ENCODE results near the gene ZMYND11.
A peak's percentile ranks its signal among the peaks of the same experiment; 100 is the strongest.
"Not testable (repeated sequence)": the region's sequence is repeated elsewhere in the genome, so short reads cannot be mapped to it uniquely, and the experiment has no call there.

ZMYND11 gene

DNA sequence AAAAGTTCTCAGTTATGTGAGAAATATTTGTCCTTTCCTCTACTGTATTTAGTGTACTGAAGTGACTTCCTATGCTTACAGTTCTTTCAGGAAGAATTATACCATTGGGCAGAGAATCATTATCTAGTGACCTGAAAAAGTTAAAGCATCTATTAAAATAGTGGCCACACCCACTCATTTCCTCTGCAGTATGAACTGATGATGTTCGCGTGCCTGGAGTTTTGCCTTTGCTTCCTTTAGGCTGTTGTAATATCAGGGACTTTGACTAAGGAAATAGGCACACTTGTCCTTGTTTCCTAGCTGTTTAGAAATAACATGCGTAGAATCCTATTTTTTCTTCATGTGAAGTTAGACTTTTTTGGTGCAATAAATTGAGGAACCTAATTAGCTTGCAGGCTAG, 100.7 kb downstream of the ZMYND11 start:
- H3K4me3 ChIP-seq, result no peak overlapping the region

GRCh38 chr10:239109-239508, 103.9 kb downstream of the ZMYND11 start:
- H3K4me3 ChIP-seq, result no peak overlapping the region

More for the DNA sequence above, 100.7 kb downstream of the ZMYND11 start:
- no peak overlapping the region for H3K27ac ChIP-seq

GRCh38 chr10:241451-241850, 106.2 kb downstream of the ZMYND11 start:
- Histone ChIP-seq H3K4me3 (no peak overlapping the region), H3K27ac (peak overlapping the region in 1 of 21 experiments; percentile 38)

More at GRCh38 chr10:239109-239508, 103.9 kb downstream of the ZMYND11 start:
- H3K27ac ChIP-seq, result no peak overlapping the region

- H3K4me3 ChIP-seq, result no peak overlapping the region
- H3K27ac ChIP-seq, result no peak overlapping the region
Measured at GRCh38 chr10:241966-242643, 106.8 kb downstream of the ZMYND11 start.

GRCh38 chr10:244227-244626, 109.0 kb downstream of the ZMYND11 start:
- H3K27ac ChIP-seq, result no peak overlapping the region

GRCh38 chr10:246431-246830, 111.2 kb downstream of the ZMYND11 start:
- Histone ChIP-seq H3K27ac (no peak overlapping the region), H3K4me3 (no peak overlapping the region)

More at GRCh38 chr10:244227-244626, 109.0 kb downstream of the ZMYND11 start:
- no peak overlapping the region for H3K4me3 ChIP-seq

DNA sequence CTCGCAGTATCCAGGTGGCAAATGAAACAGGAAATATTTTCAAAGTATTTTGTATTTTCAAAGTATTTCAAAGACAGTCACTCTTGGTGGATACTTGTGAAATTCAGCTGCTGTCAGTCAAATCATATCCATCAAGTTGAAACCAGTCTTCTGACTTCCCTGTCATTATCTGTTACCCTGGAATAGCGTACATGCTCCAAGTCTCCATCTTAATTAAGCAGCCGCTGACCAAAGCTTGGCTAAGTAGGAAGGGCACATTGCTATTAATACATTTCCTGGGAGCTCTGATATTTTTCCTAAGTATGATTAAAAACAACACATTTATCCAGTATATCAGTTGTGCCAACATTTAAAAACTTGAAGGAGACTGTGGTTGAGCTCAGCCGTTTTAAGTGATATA, 112.2 kb downstream of the ZMYND11 start:
- Histone ChIP-seq H3K4me3 (no peak overlapping the region), H3K27ac (no peak overlapping the region)

- Histone ChIP-seq H3K4me3 (no peak overlapping the region), H3K27ac (no peak overlapping the region)
Measured at GRCh38 chr10:248307-248706, 113.1 kb downstream of the ZMYND11 start.

DNA sequence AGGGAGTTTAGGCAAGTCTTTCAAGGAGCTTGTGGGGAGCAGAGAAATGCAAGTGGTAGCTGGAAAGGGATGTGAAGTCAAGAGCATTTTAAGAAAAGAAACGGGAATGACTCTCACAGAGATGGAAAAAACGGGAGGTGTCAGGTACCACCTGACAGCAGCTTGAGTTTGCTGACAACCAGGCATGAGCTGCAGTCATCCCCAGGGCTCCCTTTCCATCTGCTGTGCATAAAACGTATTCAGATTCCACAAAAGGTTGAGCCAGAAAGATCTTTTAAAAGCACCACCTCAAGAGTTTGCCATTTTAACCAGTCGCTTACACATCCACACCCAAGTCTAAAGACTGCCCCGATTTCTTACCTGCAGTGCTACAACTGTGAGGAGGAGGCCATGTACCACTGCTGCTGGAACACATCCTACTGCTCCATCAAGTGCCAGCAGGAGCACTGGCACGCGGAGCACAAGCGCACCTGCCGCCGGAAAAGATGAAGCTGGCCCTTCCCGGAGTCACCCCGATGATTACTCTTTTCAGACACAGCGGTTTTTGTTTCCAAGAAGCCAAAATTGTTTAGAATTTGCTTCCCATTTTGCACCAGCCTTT, 116.8 kb downstream of the ZMYND11 start:
- Histone ChIP-seq H3K27ac (no peak overlapping the region), H3K4me3 (no peak overlapping the region)

DNA sequence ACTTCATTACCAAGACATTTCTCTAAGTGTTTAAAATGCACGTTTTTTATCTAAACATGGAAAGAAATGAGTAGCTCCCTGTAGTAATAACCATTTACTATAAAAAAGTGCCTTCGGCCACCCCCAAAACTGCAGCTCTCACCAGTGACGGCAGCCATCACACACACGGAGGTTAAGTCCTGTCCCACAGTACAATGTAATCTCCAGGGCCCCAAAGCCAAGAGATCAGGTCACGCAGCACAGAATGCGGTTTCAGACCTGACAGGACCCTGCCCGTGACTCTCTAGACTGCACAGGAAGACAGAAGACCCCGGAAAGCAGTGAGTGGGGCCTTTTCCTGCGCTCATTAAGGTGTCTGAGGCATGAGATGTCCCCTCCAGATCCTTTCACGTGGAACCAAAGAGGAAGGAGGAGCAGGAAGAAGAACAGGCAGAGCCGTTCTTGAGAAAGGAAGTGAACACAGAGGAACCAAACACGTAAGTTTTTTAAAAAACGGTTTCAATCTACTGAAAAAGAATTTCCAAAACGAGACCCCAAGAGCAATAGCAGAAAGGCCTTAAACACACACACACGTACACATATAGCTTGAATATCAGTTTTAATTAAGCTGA, 125.7 kb downstream of the ZMYND11 start:
- H3K27ac ChIP-seq, result no peak overlapping the region
- H3K4me3 ChIP-seq, result no peak overlapping the region

DNA sequence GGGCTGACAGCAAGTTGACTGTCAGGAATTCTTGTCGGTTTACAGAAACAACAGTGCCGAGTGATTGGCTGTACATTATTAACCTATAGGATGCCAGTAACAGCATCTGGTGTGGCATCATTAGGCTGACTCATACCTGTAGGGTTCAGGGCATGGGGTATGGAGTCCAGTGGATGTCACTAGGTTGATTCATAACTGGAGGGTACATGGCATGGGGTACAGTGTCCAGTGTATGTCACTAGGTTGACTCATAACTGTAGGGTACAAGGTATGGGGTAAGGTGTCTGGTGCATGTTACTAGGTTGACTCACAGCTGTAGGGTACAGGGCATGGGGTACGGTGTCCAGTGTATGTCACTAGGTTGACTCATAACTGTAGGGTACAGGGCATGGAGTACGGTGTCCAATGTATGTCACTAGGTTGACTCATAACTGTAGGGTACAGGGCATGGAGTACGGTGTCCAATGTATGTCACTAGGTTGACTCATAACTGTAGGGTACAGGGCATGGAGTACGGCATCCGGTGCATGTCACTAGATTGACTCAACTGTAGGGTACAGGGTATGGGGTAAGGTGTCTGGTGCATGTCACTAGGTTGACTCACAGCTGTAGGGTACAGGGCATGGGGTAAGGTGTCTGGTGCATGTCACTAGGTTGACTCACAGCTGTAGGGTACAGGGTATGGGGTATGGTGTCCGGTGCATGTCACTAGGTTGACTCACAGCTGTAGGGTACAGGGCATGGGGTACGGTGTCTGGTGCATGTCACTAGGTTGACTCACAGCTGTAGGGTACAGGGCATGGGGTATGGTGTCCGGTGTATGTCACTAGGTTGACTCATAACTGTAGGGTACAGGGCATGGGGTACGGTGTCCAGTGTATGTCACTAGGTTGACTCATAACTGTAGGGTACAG, 129.2 kb downstream of the ZMYND11 start:
- H3K4me3 ChIP-seq, H3K27ac ChIP-seq: not testable (repeated sequence)

- not testable (repeated sequence) for H3K27ac ChIP-seq, H3K4me3 ChIP-seq
Measured at GRCh38 chr10:265074-265440, 129.8 kb downstream of the ZMYND11 start.

DNA sequence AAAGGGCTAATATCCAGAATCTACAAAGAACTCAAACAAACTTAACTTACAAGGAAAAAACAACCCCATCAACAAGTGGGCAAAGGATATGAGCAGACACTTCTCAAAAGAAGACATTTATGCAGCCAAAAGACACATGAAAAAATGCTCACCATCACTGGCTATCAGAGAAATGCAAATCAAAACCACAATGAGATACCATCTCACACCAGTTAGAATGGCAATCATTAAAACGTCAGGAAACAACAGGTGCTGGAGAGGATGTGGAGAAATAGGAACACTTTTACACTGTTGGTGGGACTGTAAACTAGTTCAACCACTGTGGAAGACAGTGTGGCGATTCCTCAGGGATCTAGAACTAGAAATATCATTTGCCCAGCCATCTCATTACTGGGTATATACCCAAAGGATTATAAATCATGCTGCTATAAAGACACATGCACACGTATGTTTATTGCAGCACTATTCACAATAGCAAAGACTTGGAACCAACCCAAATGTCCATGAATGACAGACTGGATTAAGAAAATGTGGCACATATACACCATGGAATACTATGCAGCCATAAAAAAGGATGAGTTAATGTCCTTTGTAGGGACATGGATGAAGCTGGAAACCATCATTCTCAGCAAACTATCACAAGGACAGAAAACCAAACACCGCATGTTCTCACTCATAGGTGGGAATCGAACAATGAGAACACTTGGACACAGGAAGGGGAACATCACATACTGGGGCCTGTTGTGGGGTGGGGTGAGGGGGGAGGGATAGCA, 130.7 kb downstream of the ZMYND11 start:
- H3K4me3 ChIP-seq, H3K27ac ChIP-seq: not testable (repeated sequence)

- Histone ChIP-seq H3K27ac (no peak overlapping the region), H3K4me3 (no peak overlapping the region)
Measured at GRCh38 chr10:266974-267425, 131.7 kb downstream of the ZMYND11 start.

- H3K4me3 ChIP-seq, result no peak overlapping the region
- H3K27ac ChIP-seq, result no peak overlapping the region
Measured at GRCh38 chr10:267705-268104, 132.4 kb downstream of the ZMYND11 start.

DNA sequence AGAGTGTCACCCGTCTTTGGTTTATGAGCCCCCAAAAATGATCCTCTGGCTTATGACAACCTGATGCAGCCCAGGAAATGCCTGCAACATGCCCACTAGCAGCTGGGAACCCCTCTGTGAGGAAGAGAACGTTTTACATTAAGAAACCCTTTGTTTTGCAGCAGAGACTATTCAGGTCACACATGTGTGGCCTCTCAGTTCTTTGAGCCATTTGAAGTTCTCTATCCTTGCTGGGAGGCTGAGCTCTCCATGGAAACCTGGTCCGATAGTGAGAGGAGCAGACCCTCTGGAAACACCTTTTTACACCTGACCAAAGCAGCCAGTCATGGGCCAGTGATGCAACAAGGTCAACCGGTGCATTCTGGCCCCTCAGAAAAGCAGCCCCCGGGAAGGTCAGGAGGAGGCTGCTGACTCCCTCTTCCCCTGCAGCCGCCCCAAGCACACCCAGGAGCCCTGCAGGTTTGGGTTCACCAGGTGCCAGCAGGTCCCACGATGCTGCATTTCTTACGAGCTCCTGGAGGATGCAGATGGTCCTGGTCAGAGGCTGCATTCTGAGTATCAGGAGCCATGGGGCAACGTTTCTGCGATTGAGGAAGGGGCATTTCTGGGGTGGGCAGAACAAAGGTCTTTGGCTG, 134.3 kb downstream of the ZMYND11 start:
- Histone ChIP-seq H3K27ac (no peak overlapping the region), H3K4me3 (no peak overlapping the region)

DNA sequence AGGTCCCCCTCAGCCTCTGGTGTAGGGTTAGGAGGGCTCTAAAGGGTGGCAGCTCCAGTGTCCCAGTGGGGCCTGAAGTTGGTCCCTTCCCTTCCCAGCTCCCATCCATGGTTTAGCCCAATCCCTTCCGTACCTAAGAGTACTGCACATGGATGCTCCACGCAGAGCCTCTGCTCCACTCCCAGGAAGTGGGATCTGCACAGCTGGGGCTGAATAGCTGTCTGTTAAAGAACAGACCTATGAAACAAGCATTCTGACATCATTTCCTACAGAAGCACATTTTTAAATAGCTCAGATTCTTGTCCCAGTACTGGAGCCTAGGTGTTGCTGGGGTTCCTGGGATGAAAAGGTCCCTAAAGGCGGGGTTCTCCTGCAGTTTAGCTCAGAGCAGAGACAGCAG, 135.9 kb downstream of the ZMYND11 start:
- no peak overlapping the region for H3K4me3 ChIP-seq

GRCh38 chr10:271722-272121, 136.5 kb downstream of the ZMYND11 start:
- Histone ChIP-seq H3K27ac (no peak overlapping the region), H3K4me3 (no peak overlapping the region)

More for the DNA sequence above, 135.9 kb downstream of the ZMYND11 start:
- no peak overlapping the region for H3K27ac ChIP-seq

GRCh38 chr10:273088-273487, 137.8 kb downstream of the ZMYND11 start:
- no peak overlapping the region for H3K27ac ChIP-seq
- H3K4me3 ChIP-seq, result no peak overlapping the region
